HuH-7.5 (cell line): Measurements from ENCODE around the gene WWTR1.

ENCODE experiments used
- DNase-seq: peaks from one replicate; pipeline ENCODE4 v3.0.0; 2011; ENCODE audit warnings: low spot score

Gene WWTR1

GRCh38 chr3:149472030-149472797 lies 185.6 kb downstream of the WWTR1 start:
- no peak for DNase-seq

- no peak for DNase-seq
Measured at GRCh38 chr3:149470381-149470780, 187.4 kb downstream of the WWTR1 start.

GRCh38 chr3:149468504-149469212 lies 189.2 kb downstream of the WWTR1 start:
- DNase-seq = peak; percentile 34
